ENCODE measurements around the gene ANKS4B.
"Not testable (repeated sequence)": the region's sequence is repeated elsewhere in the genome, so short reads cannot be mapped to it uniquely, and the experiment has no call there.

Gene ANKS4B

GRCh38 chr16:21239646-21240045 lies 6.1 kb downstream of the ANKS4B start:
- no peak for TF ChIP-seq CTCF (IDR thresholded peaks at IDR 0.05; ENCODE audit: insufficient read depth, low read length, poor library complexity, severe bottlenecking)
- no peak for DNase-seq (ENCODE audit: extremely low read depth, insufficient read length)
- no peaks in the 10 kb centered on the region for H3K36me3 ChIP-seq (ENCODE audit: control insufficient read depth, insufficient read depth, low read length)
- H3K27me3 ChIP-seq (replicated peaks; ENCODE audit: control insufficient read depth, insufficient read depth, low read length), result no peaks in the 10 kb centered on the region
- no peak overlapping the region for H3K4me3 ChIP-seq (replicated peaks; ENCODE audit: low read depth, low read length)

GRCh38 chr16:21242756-21243155 lies 9.3 kb downstream of the ANKS4B start:
- no peak for DNase-seq (ENCODE audit: extremely low read depth, insufficient read length)
- Histone ChIP-seq H3K27me3 (replicated peaks; ENCODE audit: control insufficient read depth, insufficient read depth, low read length) (no peaks in the 10 kb centered on the region; the same call in 1 of the 2 replicates), H3K36me3 (ENCODE audit: control insufficient read depth, insufficient read depth, low read length) (no peaks in the 10 kb centered on the region), H3K4me3 (replicated peaks; ENCODE audit: low read depth, low read length) (no peak overlapping the region)
- TF ChIP-seq CTCF (IDR thresholded peaks at IDR 0.05; ENCODE audit: insufficient read depth, low read length, poor library complexity, severe bottlenecking), result no peak

- Histone ChIP-seq H3K4me3 (replicated peaks; ENCODE audit: low read depth, low read length) (no peak overlapping the region), H3K36me3 (ENCODE audit: control insufficient read depth, insufficient read depth, low read length) (no peaks in the 10 kb centered on the region)
These were observed 11.2 kb downstream of the ANKS4B start for GRCh38 chr16:21244518-21245215.

GRCh38 chr16:21248179-21248578 lies 14.7 kb downstream of the ANKS4B start:
- H3K4me3 ChIP-seq (replicated peaks; ENCODE audit: low read depth, low read length); H3K27me3 ChIP-seq (replicated peaks; ENCODE audit: control insufficient read depth, insufficient read depth, low read length); DNase-seq (ENCODE audit: extremely low read depth, insufficient read length); H3K36me3 ChIP-seq (ENCODE audit: control insufficient read depth, insufficient read depth, low read length): not testable (repeated sequence)

More at GRCh38 chr16:21244518-21245215, 11.2 kb downstream of the ANKS4B start:
- H3K27me3 ChIP-seq (replicated peaks; ENCODE audit: control insufficient read depth, insufficient read depth, low read length), result no peaks in the 10 kb centered on the region; the same call in 1 of the 2 replicates
- TF ChIP-seq CTCF (IDR thresholded peaks at IDR 0.05; ENCODE audit: insufficient read depth, low read length, poor library complexity, severe bottlenecking), result no peak
- no peak for DNase-seq (ENCODE audit: extremely low read depth, insufficient read length)

- Histone ChIP-seq H3K36me3 (ENCODE audit: control insufficient read depth, insufficient read depth, low read length) (no peaks in the 10 kb centered on the region), H3K4me3 (replicated peaks; ENCODE audit: low read depth, low read length) (no peak overlapping the region), H3K27me3 (replicated peaks; ENCODE audit: control insufficient read depth, insufficient read depth, low read length) (peaks cover 2% of the 10 kb centered on the region)
- TF ChIP-seq CTCF (IDR thresholded peaks at IDR 0.05; ENCODE audit: insufficient read depth, low read length, poor library complexity, severe bottlenecking), result no peak
- DNase-seq (ENCODE audit: extremely low read depth, insufficient read length), result no peak
These were observed 16.8 kb downstream of the ANKS4B start for GRCh38 chr16:21250072-21250923.

- TF ChIP-seq CTCF (IDR thresholded peaks at IDR 0.05; ENCODE audit: insufficient read depth, low read length, poor library complexity, severe bottlenecking), result peak; percentile 23
- Histone ChIP-seq H3K27me3 (replicated peaks; ENCODE audit: control insufficient read depth, insufficient read depth, low read length) (peaks cover 2% of the 10 kb centered on the region; the same call in 1 of the 2 replicates), H3K4me3 (replicated peaks; ENCODE audit: low read depth, low read length) (no peak overlapping the region), H3K36me3 (ENCODE audit: control insufficient read depth, insufficient read depth, low read length) (no peaks in the 10 kb centered on the region)
- DNase-seq (ENCODE audit: extremely low read depth, insufficient read length), result no peak
These were observed 20.0 kb downstream of the ANKS4B start for GRCh38 chr16:21253470-21253869.

All from GM06990 (cell line).